HFFc6 (cell line): ENCODE data around the gene MPRIP. TPM values are rescaled to one million over a fixed set of nuclear protein-coding genes. Genes with fewer than 3 reads are reported as not detected.

ENCODE experiments used
- DNase-seq: peaks from one replicate; pipeline ENCODE4 v3.0.0-alpha.2; 2018
- H3K27ac Mint-ChIP-seq: 2 replicates; pipeline ENCODE4 v1.8.0; 2020; ENCODE audit warnings: mild to moderate bottlenecking, mixed read lengths
- H3K27me3 Mint-ChIP-seq: 2 replicates; pipeline ENCODE4 v1.8.0; 2021; ENCODE audit warnings: mild to moderate bottlenecking, moderate library complexity, mixed read lengths; ENCODE audit not compliant: insufficient read depth
- H3K36me3 Mint-ChIP-seq: 2 replicates; pipeline ENCODE4 v1.8.0; 2021; ENCODE audit warnings: low read depth, mixed read lengths
- H3K4me1 Mint-ChIP-seq: 2 replicates; pipeline ENCODE4 v1.8.0; 2020; ENCODE audit warnings: low read depth, mixed read lengths
- H3K4me3 Mint-ChIP-seq: 2 replicates; pipeline ENCODE4 v1.8.0; 2020; ENCODE audit warnings: mild to moderate bottlenecking, moderate library complexity, mixed read lengths
- H3K9me3 Mint-ChIP-seq: 2 replicates; pipeline ENCODE4 v1.8.0; 2020; ENCODE audit warnings: mild to moderate bottlenecking, mixed read lengths
- CTCF ChIP-seq: fragments of 200-600 bp; sonication (generic); IDR thresholded peaks from 2 replicates; pipeline ENCODE4 v1.5.0; 2021; ENCODE audit warnings: antibody characterized with exemption, mild to moderate bottlenecking
- total RNA-seq, 6 experiments: library from RNA; stranded (reverse); fragmentation: NEBNext Ultra II Directional; extraction: Animal tissue kit (Norgen Biotek cat#: 25700); gene quantifications; 2 replicates in 1 of 6; 3 replicates in 5 of 6; pipeline ENCODE4 v1.2.3, GENCODE V29; 2021

Gene MPRIP
- total RNA-seq, 6 experiments from 2014 or later = 350 to 409 (median 372) TPM

- no peaks in the 10 kb centered on the region for H3K27me3 Mint-ChIP-seq
- H3K36me3 Mint-ChIP-seq = peaks cover 20% of the 10 kb centered on the region
- H3K27ac Mint-ChIP-seq = peak overlapping the region; percentile 34
- H3K9me3 Mint-ChIP-seq = no peaks in the 10 kb centered on the region
- H3K4me3 Mint-ChIP-seq = no peak overlapping the region
- DNase-seq = no peak
- H3K4me1 Mint-ChIP-seq = peaks cover 76% of the 10 kb centered on the region
- no peak for TF ChIP-seq CTCF
Measured at GRCh38 chr17:17048106-17048505, 5.8 kb downstream of the MPRIP start.

GRCh38 chr17:17050346-17051345, 8.4 kb downstream of the MPRIP start:
- Mint-ChIP-seq H3K27ac (no peak overlapping the region), H3K27me3 (no peaks in the 10 kb centered on the region), H3K9me3 (no peaks in the 10 kb centered on the region), H3K4me3 (no peak overlapping the region), H3K36me3 (peaks cover 17% of the 10 kb centered on the region), H3K4me1 (peaks cover 85% of the 10 kb centered on the region)
- no peak for DNase-seq
- TF ChIP-seq CTCF = no peak

- no peak for DNase-seq
- Mint-ChIP-seq H3K4me3 (no peak overlapping the region), H3K27me3 (no peaks in the 10 kb centered on the region), H3K36me3 (peaks cover 12% of the 10 kb centered on the region), H3K9me3 (no peaks in the 10 kb centered on the region), H3K27ac (peak overlapping the region; percentile 31; the same call in 1 of the 2 replicates), H3K4me1 (peaks cover 85% of the 10 kb centered on the region)
- TF ChIP-seq CTCF = no peak
Measured at GRCh38 chr17:17051380-17051779, 9.1 kb downstream of the MPRIP start.

- Mint-ChIP-seq H3K9me3 (no peaks in the 10 kb centered on the region), H3K27me3 (no peaks in the 10 kb centered on the region), H3K4me1 (peaks cover 88% of the 10 kb centered on the region), H3K27ac (peak overlapping the region; percentile 43), H3K4me3 (no peak overlapping the region), H3K36me3 (peaks cover 9% of the 10 kb centered on the region; the same call in 1 of the 2 replicates)
- no peak for TF ChIP-seq CTCF
- DNase-seq = no peak
Measured at GRCh38 chr17:17051791-17052461, 9.7 kb downstream of the MPRIP start.

- H3K4me1 Mint-ChIP-seq = peaks cover 81% of the 10 kb centered on the region
- H3K4me3 Mint-ChIP-seq = no peak overlapping the region
- no peak for DNase-seq
- no peak for TF ChIP-seq CTCF
- H3K36me3 Mint-ChIP-seq = peaks cover 3% of the 10 kb centered on the region; the same call in 1 of the 2 replicates
- peak overlapping the region; percentile 43; the same call in 1 of the 2 replicates for H3K27ac Mint-ChIP-seq
- H3K9me3 Mint-ChIP-seq = no peaks in the 10 kb centered on the region
- no peaks in the 10 kb centered on the region for H3K27me3 Mint-ChIP-seq
Measured at GRCh38 chr17:17052462-17053221, 10.4 kb downstream of the MPRIP start.
